G401 (cell line): ENCODE results near the gene SLC22A15. TPM values are rescaled to one million over a fixed set of nuclear protein-coding genes. Genes with fewer than 3 reads are reported as not detected.
"Not testable (repeated sequence)": the region's sequence is repeated elsewhere in the genome, so short reads cannot be mapped to it uniquely, and the experiment has no call there.

Experiments
- DNase-seq: peaks from one replicate; pipeline ENCODE4 v3.0.0-alpha.2; 2015; ENCODE audit warnings: low spot score
- in situ Hi-C: cut with HindIII; loops from 2 replicates; pipeline ENCODE4 v1.10.0; 2016; ENCODE audit warnings: low sequenced_read_pairs, mixed read lengths
- total RNA-seq: library from RNA; depleted of rRNA; stranded (reverse); fragments of >200 nt; shearing (Covaris generic); gene quantifications from 2 replicates; pipeline ENCODE4 v1.2.3, GENCODE V29; 2014; rRNA removed

The SLC22A15 gene
- not detected in 2 replicates for total RNA-seq

- in situ Hi-C loops = no loop called here
Measured at GRCh38 chr1:115976062-115976920, at the start of gene SLC22A15. Gene SLC22A15 (plus strand): TSS chr1:115976513. CDS start chr1:115976628, 115 bp downstream.

GRCh38 chr1:115927971-115928370 is 48.3 kb upstream of the SLC22A15 start:
- in situ Hi-C loops = no loop called here
- no peak for DNase-seq

More at GRCh38 chr1:115976062-115976920, at the start of gene SLC22A15:
- peak; percentile 60 for DNase-seq

DNA sequence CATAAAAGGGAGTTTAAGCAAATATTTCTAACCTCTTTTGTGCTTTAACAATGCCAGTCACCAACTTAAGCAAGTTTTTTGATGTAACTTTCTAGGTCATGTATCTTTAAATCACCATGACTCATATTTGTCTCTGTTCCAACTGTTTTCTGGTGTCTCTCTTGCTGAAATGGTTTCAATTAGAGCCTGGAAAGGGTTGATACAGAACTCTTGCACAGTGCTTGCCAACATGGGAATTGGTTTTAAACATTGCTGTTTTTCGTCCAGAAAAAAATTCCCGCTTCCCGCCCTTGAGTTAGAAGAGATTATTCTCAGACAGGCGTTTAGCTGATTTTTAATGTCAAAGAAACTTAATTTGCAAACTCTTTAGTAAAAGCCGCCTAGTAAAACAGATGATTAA is 46.4 kb upstream of the SLC22A15 start:
- DNase-seq = peak; percentile 7
- in situ Hi-C loops = no loop called here

GRCh38 chr1:115933625-115934024 is 42.7 kb upstream of the SLC22A15 start:
- DNase-seq = no peak
- in situ Hi-C loops = no loop called here

DNA sequence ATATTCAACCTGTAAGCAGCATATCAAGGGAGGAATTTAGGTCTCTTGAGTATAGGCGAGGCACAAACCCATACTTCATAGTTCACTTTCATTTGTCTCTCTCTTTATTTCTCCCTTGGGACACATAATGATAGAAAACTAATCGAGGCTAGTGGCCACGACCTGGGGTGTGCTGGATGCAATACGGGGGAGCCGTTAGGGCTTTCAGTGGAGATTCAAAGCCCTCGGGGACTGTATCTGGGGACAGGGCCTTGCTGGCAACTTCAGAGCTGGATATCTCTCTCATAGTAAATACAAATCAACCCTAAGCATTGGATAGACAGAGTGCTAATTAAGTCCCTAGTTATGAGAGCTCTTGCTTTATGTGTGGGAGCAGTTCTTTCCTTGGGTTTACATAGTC is 36.9 kb upstream of the SLC22A15 start:
- DNase-seq = no peak
- in situ Hi-C loops = no loop called here

DNA sequence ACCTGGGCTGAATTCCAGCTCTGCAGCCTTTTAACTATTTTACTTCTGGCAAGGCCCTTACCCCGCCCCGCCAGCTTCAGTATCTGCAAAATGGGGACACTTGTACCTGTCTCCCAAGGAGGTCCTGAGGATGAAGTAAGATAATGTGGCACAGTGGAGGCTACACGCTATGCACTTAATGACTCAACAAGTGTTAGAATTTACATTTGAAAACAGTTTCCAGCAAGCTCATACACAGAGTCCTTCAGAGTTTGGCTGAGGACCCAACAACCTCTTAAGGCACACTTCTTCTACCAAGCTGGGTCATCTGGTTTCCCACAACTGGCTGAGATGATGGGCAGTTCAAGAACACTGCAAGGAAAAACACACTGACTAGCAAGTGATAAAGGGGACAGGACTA is 30.2 kb upstream of the SLC22A15 start:
- no peak for DNase-seq
- in situ Hi-C loops = no loop called here

DNA sequence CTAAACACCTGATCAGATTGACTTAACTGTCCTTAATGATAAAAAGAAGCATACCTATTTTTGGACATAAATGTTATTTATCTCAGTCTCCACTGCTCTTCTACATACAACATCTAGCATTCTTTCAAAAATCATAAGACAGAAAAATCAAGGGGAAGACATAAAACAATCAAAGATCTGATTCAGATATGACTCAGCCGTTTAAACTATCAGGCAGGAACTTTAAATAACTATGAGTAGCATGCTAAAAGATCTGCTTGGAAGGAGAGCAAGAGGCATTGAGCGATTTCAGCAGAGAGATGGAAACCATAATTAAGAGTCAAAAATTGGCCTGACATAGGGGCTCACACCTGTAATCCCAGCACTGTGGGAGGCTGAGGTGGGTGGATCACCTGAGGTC is 27.2 kb upstream of the SLC22A15 start:
- DNase-seq = no peak
- in situ Hi-C loops = no loop called here

- in situ Hi-C loops = no loop called here
- no peak for DNase-seq
Measured at GRCh38 chr1:115951560-115951959, 24.8 kb upstream of the SLC22A15 start.

DNA sequence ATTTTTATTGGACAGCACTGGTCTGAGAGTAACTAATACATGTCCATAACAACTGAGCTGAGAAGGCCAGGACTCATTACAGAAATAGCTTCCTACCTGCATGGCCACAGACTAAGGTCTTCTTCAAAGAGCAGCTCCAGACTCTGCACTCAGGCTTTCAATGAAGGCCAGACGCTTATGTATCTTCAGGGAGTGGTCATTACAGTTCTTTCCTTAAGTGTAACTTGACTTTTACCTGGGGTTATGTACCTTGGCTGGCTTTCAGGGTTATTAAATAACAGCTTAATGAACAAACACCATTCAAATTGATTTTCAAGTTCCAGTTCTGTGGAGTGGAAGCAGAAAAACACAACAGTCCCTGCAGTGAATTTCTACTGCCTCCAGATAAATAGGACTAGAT is 23.8 kb upstream of the SLC22A15 start:
- in situ Hi-C loops = no loop called here
- DNase-seq = no peak

DNA sequence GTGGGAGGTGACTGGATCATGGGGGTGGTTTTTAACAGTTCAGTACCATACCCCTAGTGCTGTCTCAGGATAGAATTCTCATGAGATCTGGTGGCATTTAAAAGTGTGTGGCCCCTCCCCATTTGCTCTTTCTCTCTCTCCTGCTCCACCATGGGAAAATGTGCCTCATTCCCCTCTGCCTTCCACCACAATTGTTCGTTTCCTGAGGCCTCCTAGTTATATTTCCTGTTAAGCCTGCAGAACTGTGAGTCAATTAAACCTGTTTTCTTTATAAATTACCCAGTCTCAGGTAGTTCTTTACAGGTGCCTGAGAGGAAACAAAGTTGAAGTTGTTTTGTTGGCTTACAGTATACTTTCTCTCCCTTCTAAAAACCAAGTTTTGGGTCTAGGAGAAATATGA is 23.1 kb upstream of the SLC22A15 start:
- in situ Hi-C loops = no loop called here
- DNase-seq = no peak

GRCh38 chr1:115954684-115955083 is 21.6 kb upstream of the SLC22A15 start:
- in situ Hi-C loops = no loop called here
- DNase-seq = no peak

- in situ Hi-C loops = no loop called here
- DNase-seq = no peak
Measured at GRCh38 chr1:115955228-115955627, 21.1 kb upstream of the SLC22A15 start.

GRCh38 chr1:115958866-115959265 is 17.4 kb upstream of the SLC22A15 start:
- peak; percentile 90 for DNase-seq

DNA sequence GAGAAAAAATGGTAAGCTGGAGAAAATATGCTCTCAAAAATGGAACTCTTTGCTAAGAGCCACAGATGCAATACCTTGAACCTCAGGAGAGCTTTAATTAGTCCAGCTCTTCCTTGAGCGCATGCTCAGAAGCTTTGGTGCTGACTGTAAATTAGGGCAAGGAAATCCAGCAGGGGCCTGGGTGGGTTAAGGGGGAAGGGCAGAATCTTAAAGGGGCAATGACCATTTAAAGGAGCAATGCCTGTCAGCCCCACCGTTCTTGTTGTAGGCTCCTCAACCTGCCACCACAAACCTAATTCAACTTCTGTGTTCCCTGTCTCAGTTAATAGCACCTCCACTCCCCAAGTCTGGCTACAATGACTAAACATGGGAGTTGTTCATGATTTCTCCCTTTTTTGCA is 6.8 kb upstream of the SLC22A15 start:
- peak; percentile 79 for DNase-seq
- in situ Hi-C loops = no loop called here

More at GRCh38 chr1:115958866-115959265, 17.4 kb upstream of the SLC22A15 start:
- in situ Hi-C loops = no loop called here

- in situ Hi-C loops, DNase-seq: not testable (repeated sequence)
Measured at GRCh38 chr1:115971778-115972177, 4.5 kb upstream of the SLC22A15 start.

- no peak for DNase-seq
- in situ Hi-C loops = no loop called here
Measured at GRCh38 chr1:115973154-115973553, 3.2 kb upstream of the SLC22A15 start.

- in situ Hi-C loops = no loop called here
- no peak for DNase-seq
Measured at GRCh38 chr1:115975569-115976061, 698 bp upstream of the SLC22A15 start.

DNA sequence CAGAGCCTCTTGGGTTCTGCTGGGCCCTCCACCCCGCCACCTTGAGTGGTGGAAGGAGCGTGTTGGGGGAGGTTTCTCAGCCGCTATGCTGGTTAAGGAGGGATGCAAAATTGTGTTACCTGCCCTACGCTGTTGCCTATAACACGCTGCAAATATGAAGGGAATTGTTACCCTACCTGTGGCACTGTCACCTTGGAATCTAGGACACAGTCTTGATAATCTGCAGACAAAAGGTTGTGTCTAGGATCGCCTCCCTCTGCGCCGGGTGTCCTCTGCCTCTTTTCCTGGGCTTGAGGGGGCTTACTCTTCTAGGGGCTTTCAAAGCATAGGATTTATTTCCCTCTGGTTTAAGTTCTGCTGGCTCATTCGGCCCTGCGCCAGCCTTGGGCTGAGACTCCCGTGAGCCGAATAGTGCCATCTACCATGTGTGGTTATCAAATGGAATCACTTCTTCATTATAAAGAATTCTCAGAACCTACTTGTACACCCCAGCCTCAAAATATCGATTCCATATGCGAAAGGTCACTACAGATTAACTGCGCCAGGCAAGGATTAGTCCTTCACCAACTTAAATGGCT is 697 bp downstream of the SLC22A15 start:
- peak; percentile 57 for DNase-seq
- in situ Hi-C loops = no loop called here

DNA sequence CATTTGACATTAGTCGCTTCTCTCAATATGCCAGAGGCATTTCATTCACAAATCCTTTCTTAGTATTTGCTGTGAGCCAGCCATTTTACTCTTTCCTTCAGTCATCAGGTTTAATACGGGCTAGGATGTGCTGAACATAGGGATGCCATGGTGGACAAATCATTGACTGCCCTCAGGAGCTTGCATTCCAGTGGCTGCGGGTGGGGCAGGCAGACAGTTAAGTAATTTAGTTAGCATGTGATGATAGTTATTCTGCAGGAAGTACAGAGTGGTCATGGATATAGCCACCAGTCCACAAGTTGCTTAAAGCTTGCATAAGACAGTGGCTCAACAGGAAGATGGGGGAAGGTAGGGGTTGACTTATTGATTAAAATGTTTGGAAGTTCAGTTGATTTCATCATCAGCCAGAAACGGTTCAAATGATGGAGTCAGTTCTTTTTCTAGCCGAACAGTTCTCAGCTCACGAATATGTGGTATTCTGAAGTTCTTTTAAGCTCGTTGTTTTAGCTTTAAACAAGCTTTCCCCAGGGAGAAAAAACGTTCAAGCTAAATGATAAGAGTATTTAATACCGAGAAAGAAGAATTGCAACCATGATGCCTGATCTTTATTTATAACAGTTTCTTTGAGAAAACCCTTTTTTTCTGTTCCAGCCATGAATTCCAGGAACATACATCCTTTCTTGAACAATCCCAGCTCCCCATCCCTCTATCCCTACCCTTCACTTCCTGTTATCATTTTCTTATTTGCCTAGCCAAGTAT is 1.4 kb downstream of the SLC22A15 start:
- peak; percentile 60 for DNase-seq
- in situ Hi-C loops = no loop called here
